Astrocyte (in vitro differentiated cells and primary cell): ENCODE measurements around the gene PAQR4. TPM values are rescaled to one million over a fixed set of nuclear protein-coding genes. Genes with fewer than 3 reads are reported as not detected.

ENCODE experiments used
- DNase-seq: peaks from one replicate; pipeline ENCODE4 v3.0.0-alpha.2; 2010; ENCODE audit warnings: low read depth
- FAIRE-seq: peaks from 2 replicates; lab custom pipeline; 2011; peaks lifted over from hg19 to GRCh38; lab: Jason Lieb, UNC
- H2AFZ ChIP-seq: 2 replicates; pipeline ENCODE4 v1.6.0; 2012; ENCODE audit warnings: low read depth, low read length, inconsistent platforms
- H3K27ac ChIP-seq: 2 replicates; pipeline ENCODE4 v1.5.1; 2011; ENCODE audit warnings: low read depth, low read length, inconsistent platforms
- H3K27me3 ChIP-seq: 2 replicates; pipeline ENCODE4 v1.6.0; 2011; ENCODE audit warnings: low read length, inconsistent platforms; ENCODE audit not compliant: insufficient read depth
- H3K36me3 ChIP-seq: 2 replicates; pipeline ENCODE4 v1.5.1; 2011; ENCODE audit warnings: low read length, inconsistent platforms; ENCODE audit not compliant: insufficient read depth
- H3K4me1 ChIP-seq: 2 replicates; pipeline ENCODE4 v1.5.1; 2011; ENCODE audit warnings: low read length, inconsistent platforms; ENCODE audit not compliant: insufficient read depth
- H3K4me2 ChIP-seq: 2 replicates; pipeline ENCODE4 v1.6.0; 2012; ENCODE audit warnings: low read length, inconsistent platforms
- H3K4me3 ChIP-seq: 2 replicates; pipeline ENCODE4 v1.5.1; 2011; ENCODE audit warnings: low read depth, mild to moderate bottlenecking, low read length, inconsistent platforms; ENCODE audit not compliant: insufficient read depth
- H3K79me2 ChIP-seq: 2 replicates; pipeline ENCODE4 v1.6.0; 2012; ENCODE audit warnings: mild to moderate bottlenecking, low read length, inconsistent platforms; ENCODE audit not compliant: insufficient read depth
- H3K9ac ChIP-seq: 2 replicates; pipeline ENCODE4 v1.6.0; 2012; ENCODE audit warnings: mild to moderate bottlenecking, low read length, inconsistent platforms
- H3K9me3 ChIP-seq: 2 replicates; pipeline ENCODE4 v1.5.1; 2012; ENCODE audit warnings: low read depth, mild to moderate bottlenecking, low read length, inconsistent platforms; ENCODE audit not compliant: insufficient read depth
- H4K20me1 ChIP-seq: 2 replicates; pipeline ENCODE4 v1.6.0; 2012; ENCODE audit warnings: low read length, inconsistent platforms; ENCODE audit not compliant: insufficient read depth
- H3K27ac Mint-ChIP-seq: one replicate; pipeline ENCODE4 v1.8.0; 2021; ENCODE audit warnings: mild to moderate bottlenecking, mixed read lengths; ENCODE audit not compliant: unreplicated experiment
- H3K27me3 Mint-ChIP-seq: one replicate; pipeline ENCODE4 v1.8.0; 2021; ENCODE audit warnings: low read depth, mixed read lengths; ENCODE audit not compliant: unreplicated experiment
- H3K36me3 Mint-ChIP-seq: one replicate; pipeline ENCODE4 v1.8.0; 2021; ENCODE audit warnings: low read depth, mixed read lengths; ENCODE audit not compliant: unreplicated experiment
- H3K4me1 Mint-ChIP-seq: one replicate; pipeline ENCODE4 v1.8.0; 2021; ENCODE audit warnings: low read depth, mixed read lengths; ENCODE audit not compliant: unreplicated experiment
- H3K4me3 Mint-ChIP-seq: one replicate; pipeline ENCODE4 v1.8.0; 2021; ENCODE audit warnings: mild to moderate bottlenecking, moderate library complexity, mixed read lengths; ENCODE audit not compliant: unreplicated experiment
- H3K9me3 Mint-ChIP-seq: one replicate; pipeline ENCODE4 v1.8.0; 2021; ENCODE audit warnings: mild to moderate bottlenecking, mixed read lengths; ENCODE audit not compliant: unreplicated experiment
- CTCF ChIP-seq: IDR thresholded peaks from 2 replicates; pipeline ENCODE4 v1.5.1; 2011; ENCODE audit warnings: low read depth, mild to moderate bottlenecking, inconsistent platforms, low read length, moderate library complexity; ENCODE audit not compliant: insufficient read depth
- EZH2 ChIP-seq: IDR thresholded peaks from 2 replicates; pipeline ENCODE4 v1.6.1; 2012; ENCODE audit warnings: mild to moderate bottlenecking, low read length, inconsistent platforms; ENCODE audit not compliant: insufficient read depth
- total RNA-seq: library from RNA; stranded (reverse); gene quantifications from 2 replicates; pipeline ENCODE4 v1.2.1, GENCODE V29; 2021

The PAQR4 gene
- total RNA-seq, 1 donor from 2014 or later, result 4.8 TPM

- H3K36me3 Mint-ChIP-seq, result no peaks in the 10 kb centered on the region
- no peaks in the 10 kb centered on the region for H3K36me3 ChIP-seq
- DNase-seq, result no peak
Measured at GRCh38 chr16:2974319-2975056, 5.3 kb downstream of the PAQR4 start.

GRCh38 chr16:2975161-2975795, 6.1 kb downstream of the PAQR4 start:
- peaks cover 6% of the 10 kb centered on the region for H3K79me2 ChIP-seq
- H3K36me3 ChIP-seq, result no peaks in the 10 kb centered on the region
- H3K27ac ChIP-seq, result no peak overlapping the region
- no peaks in the 10 kb centered on the region for H3K36me3 Mint-ChIP-seq
- no peaks in the 10 kb centered on the region for H3K4me1 Mint-ChIP-seq
- H2AFZ ChIP-seq, result no peak overlapping the region
- H3K4me1 ChIP-seq, result peaks cover 5% of the 10 kb centered on the region
- H3K4me3 Mint-ChIP-seq, result no peak overlapping the region
- no peaks in the 10 kb centered on the region for H3K9me3 Mint-ChIP-seq
- no peak overlapping the region for H3K4me3 ChIP-seq
- peaks cover 14% of the 10 kb centered on the region for H3K27me3 Mint-ChIP-seq
- DNase-seq (no peak), FAIRE-seq (no peak)
- H3K4me2 ChIP-seq, result no peak overlapping the region
- no peak overlapping the region for H3K9ac ChIP-seq
- H3K27me3 ChIP-seq, result no peaks in the 10 kb centered on the region
- TF ChIP-seq CTCF (no peak), EZH2 (no peak)
- H3K9me3 ChIP-seq, result no peaks in the 10 kb centered on the region
- peaks cover 21% of the 10 kb centered on the region for H4K20me1 ChIP-seq
- H3K27ac Mint-ChIP-seq, result no peak overlapping the region

More at GRCh38 chr16:2974319-2975056, 5.3 kb downstream of the PAQR4 start:
- no peak overlapping the region for H3K9ac ChIP-seq
- H3K9me3 Mint-ChIP-seq, result no peaks in the 10 kb centered on the region
- no peak for FAIRE-seq
- H3K27ac Mint-ChIP-seq, result no peak overlapping the region
- H3K4me2 ChIP-seq, result no peak overlapping the region
- H3K4me1 ChIP-seq, result peaks cover 3% of the 10 kb centered on the region
- H3K27ac ChIP-seq, result no peak overlapping the region
- H3K4me1 Mint-ChIP-seq, result no peaks in the 10 kb centered on the region
- peaks cover 14% of the 10 kb centered on the region for H3K27me3 Mint-ChIP-seq
- no peak overlapping the region for H3K4me3 ChIP-seq
- H3K4me3 Mint-ChIP-seq, result no peak overlapping the region
- H3K27me3 ChIP-seq, result no peaks in the 10 kb centered on the region
- H3K9me3 ChIP-seq, result no peaks in the 10 kb centered on the region
- peaks cover 3% of the 10 kb centered on the region for H3K79me2 ChIP-seq
- no peak for TF ChIP-seq CTCF
- no peak for TF ChIP-seq EZH2
- H4K20me1 ChIP-seq, result peaks cover 21% of the 10 kb centered on the region
- no peak overlapping the region for H2AFZ ChIP-seq

- Histone ChIP-seq H3K4me1 (peaks cover 13% of the 10 kb centered on the region), H4K20me1 (peaks cover 13% of the 10 kb centered on the region), H3K79me2 (peaks cover 6% of the 10 kb centered on the region), H3K36me3 (no peaks in the 10 kb centered on the region), H2AFZ (no peak overlapping the region), H3K4me2 (no peak overlapping the region), H3K4me3 (no peak overlapping the region), H3K9ac (no peak overlapping the region), H3K27ac (no peak overlapping the region), H3K9me3 (no peaks in the 10 kb centered on the region), H3K27me3 (no peaks in the 10 kb centered on the region)
- DNase-seq (no peak), FAIRE-seq (no peak)
- Mint-ChIP-seq H3K9me3 (no peaks in the 10 kb centered on the region), H3K27ac (no peak overlapping the region), H3K36me3 (no peaks in the 10 kb centered on the region), H3K4me3 (no peak overlapping the region), H3K4me1 (no peaks in the 10 kb centered on the region), H3K27me3 (peaks cover 14% of the 10 kb centered on the region)
- TF ChIP-seq CTCF (no peak), EZH2 (no peak)
Measured at GRCh38 chr16:2976201-2976600, 7.1 kb downstream of the PAQR4 start.
